NB4 (cell line): Measurements from ENCODE around the gene ATP2B3.

Experiments
- DNase-seq: peaks from one replicate; pipeline ENCODE4 v3.0.0; 2010; ENCODE audit warnings: low read depth
- H3K4me3 ChIP-seq: one replicate; pipeline ENCODE4 v1.5.1; 2011; ENCODE audit warnings: mild to moderate bottlenecking, low read depth, low read length, moderate library complexity
- MYC ChIP-seq: IDR thresholded peaks from 2 replicates; pipeline ENCODE4 v1.6.1; 2011; ENCODE audit warnings: low read depth, low read length
- POLR2A ChIP-seq: IDR thresholded peaks from 2 replicates; pipeline ENCODE4 v1.6.1; 2011; ENCODE audit warnings: mild to moderate bottlenecking; ENCODE audit not compliant: insufficient read length; ENCODE audit errors: extremely low read depth
- TF ChIP-seq, protein P1 (sequence below): IDR thresholded peaks from one replicate; pipeline ENCODE4 v1.5.1; 2012; ENCODE audit warnings: low read depth, low read length
- TF ChIP-seq, protein P2 (sequence below): IDR thresholded peaks from 2 replicates; pipeline ENCODE4 v1.6.1; 2011; ENCODE audit warnings: low read depth, low read length

The ATP2B3 gene

DNA sequence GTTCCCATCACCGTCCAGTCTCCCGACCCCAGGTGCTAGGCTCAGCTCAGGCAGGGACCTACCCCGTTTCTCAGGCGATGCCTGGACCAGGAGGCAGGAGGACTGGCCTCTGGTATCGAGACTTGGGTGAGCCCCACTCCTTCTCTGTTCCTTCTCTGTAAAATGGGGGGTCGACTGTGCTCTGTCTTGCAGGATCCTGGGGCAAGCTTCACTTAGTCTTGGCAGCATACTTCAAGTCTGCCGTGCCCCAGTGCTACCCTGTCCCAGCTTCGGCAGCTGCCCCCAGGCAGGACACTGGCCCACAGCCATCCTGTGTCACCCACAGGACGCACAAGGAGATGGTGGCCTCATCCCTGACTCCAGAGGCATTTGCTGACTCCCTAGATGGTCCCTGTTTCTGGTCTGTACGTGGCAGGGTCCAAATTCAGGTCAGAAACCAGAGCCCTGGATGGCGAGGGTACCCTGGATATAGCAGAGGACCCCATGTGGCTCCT, 40.0 kb upstream of the ATP2B3 start:
- TF ChIP-seq, protein P1, sequence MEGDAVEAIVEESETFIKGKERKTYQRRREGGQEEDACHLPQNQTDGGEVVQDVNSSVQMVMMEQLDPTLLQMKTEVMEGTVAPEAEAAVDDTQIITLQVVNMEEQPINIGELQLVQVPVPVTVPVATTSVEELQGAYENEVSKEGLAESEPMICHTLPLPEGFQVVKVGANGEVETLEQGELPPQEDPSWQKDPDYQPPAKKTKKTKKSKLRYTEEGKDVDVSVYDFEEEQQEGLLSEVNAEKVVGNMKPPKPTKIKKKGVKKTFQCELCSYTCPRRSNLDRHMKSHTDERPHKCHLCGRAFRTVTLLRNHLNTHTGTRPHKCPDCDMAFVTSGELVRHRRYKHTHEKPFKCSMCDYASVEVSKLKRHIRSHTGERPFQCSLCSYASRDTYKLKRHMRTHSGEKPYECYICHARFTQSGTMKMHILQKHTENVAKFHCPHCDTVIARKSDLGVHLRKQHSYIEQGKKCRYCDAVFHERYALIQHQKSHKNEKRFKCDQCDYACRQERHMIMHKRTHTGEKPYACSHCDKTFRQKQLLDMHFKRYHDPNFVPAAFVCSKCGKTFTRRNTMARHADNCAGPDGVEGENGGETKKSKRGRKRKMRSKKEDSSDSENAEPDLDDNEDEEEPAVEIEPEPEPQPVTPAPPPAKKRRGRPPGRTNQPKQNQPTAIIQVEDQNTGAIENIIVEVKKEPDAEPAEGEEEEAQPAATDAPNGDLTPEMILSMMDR = no peak
- TF ChIP-seq, protein P2, sequence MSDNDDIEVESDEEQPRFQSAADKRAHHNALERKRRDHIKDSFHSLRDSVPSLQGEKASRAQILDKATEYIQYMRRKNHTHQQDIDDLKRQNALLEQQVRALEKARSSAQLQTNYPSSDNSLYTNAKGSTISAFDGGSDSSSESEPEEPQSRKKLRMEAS = no peak
- TF ChIP-seq POLR2A (no peak), MYC (no peak)
- H3K4me3 ChIP-seq = no peak overlapping the region
- DNase-seq = no peak

DNA sequence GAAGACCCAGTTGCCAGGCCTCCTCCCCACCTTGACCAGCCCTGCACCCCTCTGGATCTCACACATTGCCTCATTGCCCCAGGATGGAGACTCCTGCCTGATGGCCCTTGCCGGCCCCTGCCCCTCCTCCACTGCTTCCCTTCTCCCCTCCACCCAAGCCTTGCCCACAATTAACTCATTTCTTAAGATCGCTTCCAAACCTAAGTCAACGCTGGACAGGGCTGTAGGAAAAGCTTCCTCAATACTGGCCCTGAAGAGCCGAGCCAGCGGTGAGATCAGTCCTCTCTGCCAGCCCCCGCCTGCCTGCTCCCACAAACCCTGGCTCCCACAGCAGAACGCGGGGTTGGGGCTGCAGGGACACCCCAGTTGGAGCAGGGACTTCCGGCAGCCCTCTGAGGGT, 39.5 kb upstream of the ATP2B3 start:
- DNase-seq = no peak
- H3K4me3 ChIP-seq = no peak overlapping the region
- TF ChIP-seq, protein P1 = no peak
- TF ChIP-seq MYC (no peak), POLR2A (no peak)
- TF ChIP-seq, protein P2 = no peak

DNA sequence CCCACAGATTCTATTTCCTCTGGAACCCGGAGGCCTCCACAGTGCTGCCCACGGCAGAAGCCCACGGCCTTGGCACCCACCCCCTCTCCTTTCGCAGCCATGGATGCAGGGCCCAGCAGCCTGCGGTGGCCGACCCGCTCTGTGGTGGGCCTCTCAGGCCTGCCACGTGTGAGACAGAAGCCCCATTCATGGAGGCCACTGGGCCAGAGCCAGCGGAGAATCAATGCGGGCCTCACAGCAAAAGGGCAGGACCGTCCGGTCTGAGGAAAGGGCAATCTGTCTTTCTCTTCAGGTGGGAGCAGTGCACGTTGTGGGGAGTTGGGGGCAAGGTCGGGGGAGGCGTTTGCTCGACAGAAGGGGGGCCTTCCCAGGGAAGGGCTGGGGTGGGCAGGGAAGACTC, 38.7 kb upstream of the ATP2B3 start:
- TF ChIP-seq MYC = no peak
- H3K4me3 ChIP-seq = no peak overlapping the region
- no peak for DNase-seq

DNA sequence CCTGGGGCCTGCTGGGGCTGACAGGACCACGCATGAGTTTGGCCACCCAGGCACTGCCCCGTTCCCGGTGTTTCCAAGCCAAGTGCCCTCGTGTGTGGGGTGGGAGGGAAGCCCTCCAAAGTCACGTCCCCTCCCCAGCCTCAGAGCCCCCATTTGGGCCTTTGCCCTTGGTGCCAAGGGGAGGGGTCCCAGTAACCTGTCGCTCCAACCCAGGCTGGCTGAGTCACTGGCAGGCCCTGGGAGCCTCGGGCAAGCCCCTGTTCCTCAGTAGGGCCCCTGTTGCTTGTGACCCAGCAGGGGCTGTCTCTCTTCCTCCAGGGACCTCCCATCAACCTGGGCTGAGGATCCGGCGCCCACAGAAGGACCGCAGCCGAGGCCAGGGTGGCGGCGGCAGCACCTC, 36.4 kb upstream of the ATP2B3 start:
- H3K4me3 ChIP-seq = no peak overlapping the region
- DNase-seq = no peak
- TF ChIP-seq MYC (no peak), POLR2A (no peak)
- TF ChIP-seq, protein P1 = no peak
- TF ChIP-seq, protein P2 = no peak

DNA sequence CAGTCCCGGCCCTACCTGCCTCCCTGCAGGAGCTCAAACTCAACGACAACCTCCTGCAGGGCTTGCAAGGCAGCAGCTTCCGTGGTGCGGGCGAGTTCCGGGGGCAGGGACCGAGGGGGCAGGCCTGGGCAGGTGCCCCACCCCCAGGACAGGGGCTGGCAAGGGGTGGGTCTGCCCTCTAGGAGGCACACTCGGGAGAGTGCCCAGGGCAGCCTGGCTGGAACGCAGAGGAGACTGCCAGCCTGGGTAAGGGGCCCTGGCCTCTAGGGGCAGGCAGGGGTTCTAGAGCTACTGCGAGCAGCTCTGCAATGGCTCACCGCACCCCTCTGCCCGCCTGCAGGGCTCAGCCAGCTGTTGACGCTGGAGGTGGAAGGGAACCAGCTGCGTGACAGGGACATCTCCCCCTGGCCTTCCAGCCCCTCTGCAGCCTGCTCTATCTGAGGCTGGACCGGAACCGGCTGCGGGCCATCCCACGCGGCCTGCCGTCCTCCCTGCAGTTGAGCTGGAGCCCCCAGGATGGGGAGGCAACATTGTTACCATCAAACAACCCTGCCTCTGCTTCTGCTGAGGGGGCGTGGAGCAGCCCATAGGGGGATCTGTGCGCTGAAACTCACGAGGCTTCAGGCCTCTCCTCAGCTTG, 34.9 kb upstream of the ATP2B3 start:
- no peak for DNase-seq
- TF ChIP-seq, protein P1 = no peak
- TF ChIP-seq POLR2A (no peak), MYC (no peak)
- TF ChIP-seq, protein P2 = no peak
- H3K4me3 ChIP-seq = no peak overlapping the region

DNA sequence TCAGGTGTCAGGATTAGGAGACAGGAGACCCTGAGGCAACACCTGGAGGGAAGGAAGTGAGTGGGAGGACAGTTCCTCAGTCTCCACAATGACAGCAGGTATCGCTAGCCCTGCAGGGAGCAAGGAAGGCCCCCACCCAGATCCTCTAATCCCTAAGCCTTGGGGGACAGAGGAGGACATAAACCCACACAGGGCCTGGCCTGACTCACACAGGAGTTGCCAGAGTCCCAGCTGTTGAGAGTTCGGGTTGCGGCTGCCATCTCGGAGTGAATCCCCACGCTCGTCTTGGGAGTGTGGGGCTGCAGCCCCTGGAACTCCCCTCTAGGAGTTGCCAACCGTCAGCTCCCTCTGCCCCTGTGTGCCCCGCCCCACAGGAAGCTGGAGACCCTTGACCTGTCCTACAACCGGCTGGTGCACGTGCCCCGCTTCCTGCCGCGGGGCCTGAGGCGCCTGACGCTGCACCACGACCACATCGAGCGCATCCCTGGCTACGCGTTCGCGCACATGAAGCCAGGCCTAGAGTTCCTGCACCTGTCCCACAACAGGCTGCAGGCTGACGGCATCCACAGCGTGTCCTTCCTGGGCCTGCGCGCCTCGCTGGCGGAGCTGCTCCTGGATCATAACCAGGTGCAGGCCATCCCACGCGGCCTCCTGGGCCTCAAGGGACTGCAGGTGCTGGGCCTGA, 31.9 kb upstream of the ATP2B3 start:
- TF ChIP-seq, protein P1 = no peak
- TF ChIP-seq POLR2A = no peak
- no peak overlapping the region for H3K4me3 ChIP-seq
- DNase-seq = no peak
